ENCODE data around the gene EP400.

The EP400 gene

GRCh38 chr12:131949431-131950181 is at the start of gene EP400:
TSS of gene EP400 (plus strand) at chr12:131949942. CDS start at chr12:131960620, 10,678 bp downstream.
- peak; percentile 97 for DNase-seq

- no peak for DNase-seq
These were observed 49.3 kb upstream of the EP400 start for GRCh38 chr12:131900397-131900796.

- DNase-seq = no peak
These were observed 48.1 kb upstream of the EP400 start for GRCh38 chr12:131901431-131902331.

GRCh38 chr12:131902332-131903241 is 47.2 kb upstream of the EP400 start:
- no peak for DNase-seq

GRCh38 chr12:131903270-131904255 is 46.2 kb upstream of the EP400 start:
- no peak for DNase-seq

GRCh38 chr12:131904346-131904745 is 45.4 kb upstream of the EP400 start:
- no peak for DNase-seq

GRCh38 chr12:131905081-131905629 is 44.6 kb upstream of the EP400 start:
- DNase-seq = no peak

GRCh38 chr12:131905630-131906091 is 44.1 kb upstream of the EP400 start:
- DNase-seq = no peak

GRCh38 chr12:131907379-131908091 is 42.2 kb upstream of the EP400 start:
- DNase-seq = no peak

GRCh38 chr12:131908092-131909080 is 41.4 kb upstream of the EP400 start:
- no peak for DNase-seq

- DNase-seq = no peak
These were observed 40.5 kb upstream of the EP400 start for GRCh38 chr12:131909081-131909751.

GRCh38 chr12:131909752-131910219 is 40.0 kb upstream of the EP400 start:
- DNase-seq = no peak

- DNase-seq = no peak
These were observed 39.3 kb upstream of the EP400 start for GRCh38 chr12:131910302-131911027.

- DNase-seq = no peak
These were observed 38.6 kb upstream of the EP400 start for GRCh38 chr12:131911028-131911650.

- DNase-seq = no peak
These were observed 37.8 kb upstream of the EP400 start for GRCh38 chr12:131911851-131912477.

- DNase-seq = no peak
These were observed 37.0 kb upstream of the EP400 start for GRCh38 chr12:131912518-131913274.
